NCI-H748 (cell line): ENCODE data around the gene TCF4.

ENCODE experiments used
- DNase-seq: peaks from one replicate; lab custom pipeline; 2025; ENCODE audit not compliant: unreplicated experiment; lab: John Stamatoyannopoulos, UW

TCF4 gene

GRCh38 chr18:55547705-55548056 lies 40.3 kb downstream of the TCF4 start:
- no peak for DNase-seq

DNA sequence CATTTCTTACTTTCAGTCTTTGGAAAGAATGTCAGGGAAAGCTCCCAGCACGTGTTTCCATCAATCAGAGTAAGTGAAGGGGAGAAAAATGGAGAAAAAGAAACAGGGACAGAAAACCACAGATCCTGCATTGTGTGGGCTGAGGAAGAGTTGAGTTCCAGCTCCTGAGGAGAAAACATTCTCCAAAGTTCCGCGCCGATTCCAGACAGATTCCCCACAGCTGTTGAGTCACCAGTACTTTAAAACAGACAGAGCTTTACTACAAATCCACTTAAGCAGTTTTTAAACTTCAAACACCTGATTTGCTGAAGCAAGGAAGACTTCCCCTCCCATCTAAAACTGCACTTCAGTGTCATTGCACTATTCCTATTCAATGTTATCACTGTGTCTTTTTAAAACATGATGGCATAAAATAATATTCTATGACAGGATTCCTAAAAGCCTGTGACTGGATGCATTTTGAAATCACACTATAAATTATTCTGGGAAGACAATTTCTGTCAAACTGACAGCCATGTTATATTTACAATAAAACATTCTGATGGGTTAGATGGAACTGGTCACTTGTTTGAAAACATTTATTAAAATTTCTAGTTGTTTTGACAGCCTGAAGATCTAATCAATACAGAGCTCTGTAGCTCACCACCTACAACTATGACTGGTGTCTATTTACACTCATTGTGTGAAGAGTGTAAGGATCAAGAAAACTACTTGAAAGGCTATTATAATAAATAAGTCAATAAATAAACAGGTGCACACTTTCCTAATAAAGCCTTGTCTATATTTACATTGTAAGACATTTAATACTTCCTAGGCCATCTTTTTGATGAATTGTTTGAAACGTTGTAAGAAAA lies 40.9 kb downstream of the TCF4 start:
- peak; percentile 65 for DNase-seq

- peak; percentile 32 for DNase-seq
Measured at GRCh38 chr18:55544014-55544413, 44.0 kb downstream of the TCF4 start.

GRCh38 chr18:55543130-55543704 lies 44.8 kb downstream of the TCF4 start:
- no peak for DNase-seq

- DNase-seq: no peak
Measured at GRCh38 chr18:55541571-55541970, 46.4 kb downstream of the TCF4 start.

DNA sequence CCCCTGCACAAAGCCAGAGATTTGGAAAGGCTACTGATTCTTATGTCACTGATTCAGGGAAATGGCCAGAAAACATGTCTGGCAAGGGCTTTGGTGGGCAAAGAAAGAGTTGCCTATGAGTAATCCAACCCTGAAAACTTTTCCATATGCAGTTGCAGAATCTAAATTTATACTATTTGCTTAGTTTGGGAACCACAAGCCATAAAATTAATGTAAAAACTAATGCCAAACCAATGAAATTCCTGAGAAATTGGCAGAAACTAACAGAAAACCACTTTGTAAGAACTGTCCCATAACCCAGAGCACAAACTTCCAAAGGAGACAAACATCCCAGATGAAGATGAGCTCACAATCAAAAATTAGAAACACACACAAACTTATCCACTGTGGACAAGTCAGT lies 48.8 kb downstream of the TCF4 start:
- no peak for DNase-seq

DNA sequence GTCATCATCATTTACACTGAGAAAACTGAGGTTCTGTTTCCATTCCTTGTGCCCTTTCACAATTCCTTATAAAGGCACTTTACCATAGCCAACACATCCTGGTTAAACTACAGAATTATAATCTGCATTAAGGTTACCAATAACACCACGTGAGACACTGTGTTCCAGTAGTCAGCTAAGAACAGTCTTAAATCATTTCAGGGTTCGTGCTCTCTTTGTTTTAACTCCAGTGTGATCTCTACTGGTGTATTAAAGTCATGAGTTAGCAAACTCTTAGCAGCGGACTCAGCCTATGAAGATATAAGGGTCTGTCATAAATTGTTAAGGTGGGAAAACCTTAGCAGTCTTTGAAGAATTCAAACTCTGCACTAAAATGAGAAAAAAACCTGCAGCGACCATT lies 53.0 kb downstream of the TCF4 start:
- no peak for DNase-seq

DNA sequence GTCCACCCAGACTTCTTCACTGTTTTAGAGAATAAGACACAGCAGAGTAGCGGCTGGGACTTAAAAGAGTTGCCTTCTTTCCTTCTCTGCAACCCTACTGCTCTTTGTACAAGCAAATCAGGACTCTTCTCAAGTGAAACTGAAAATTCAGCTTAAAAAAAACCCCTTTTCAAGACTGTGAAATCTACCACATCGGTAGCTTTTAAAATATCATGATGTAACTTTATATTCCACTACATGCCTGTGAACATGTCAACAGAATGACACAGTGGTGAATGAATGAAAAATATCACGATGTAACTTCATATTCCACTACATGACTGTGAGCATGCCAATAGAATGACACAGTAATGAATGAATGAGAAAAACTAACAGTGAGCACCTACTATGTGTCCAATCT lies 53.4 kb downstream of the TCF4 start:
- no peak for DNase-seq

GRCh38 chr18:55530166-55530565 lies 57.8 kb downstream of the TCF4 start:
- no peak for DNase-seq

- peak; percentile 27 for DNase-seq
Measured at GRCh38 chr18:55529581-55529980, 58.4 kb downstream of the TCF4 start.

DNA sequence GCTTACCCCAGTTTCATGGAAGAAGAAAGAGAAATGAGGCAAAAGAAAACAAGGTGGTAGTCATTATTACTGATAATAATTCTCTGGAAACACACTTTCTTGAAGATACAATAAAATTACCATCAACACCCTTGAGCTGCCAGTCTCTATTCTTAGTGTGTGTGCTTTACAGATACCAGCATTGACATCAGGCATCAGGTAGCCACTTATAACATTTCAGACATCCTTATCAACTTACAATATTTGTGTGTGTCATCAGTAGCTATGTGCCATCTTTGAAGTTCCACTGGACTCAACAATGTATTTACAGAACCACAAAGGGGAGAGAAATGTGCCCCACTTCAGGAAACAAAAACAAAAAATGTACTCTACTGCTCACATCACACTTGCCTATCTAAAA lies 62.1 kb downstream of the TCF4 start:
- DNase-seq: no peak

DNA sequence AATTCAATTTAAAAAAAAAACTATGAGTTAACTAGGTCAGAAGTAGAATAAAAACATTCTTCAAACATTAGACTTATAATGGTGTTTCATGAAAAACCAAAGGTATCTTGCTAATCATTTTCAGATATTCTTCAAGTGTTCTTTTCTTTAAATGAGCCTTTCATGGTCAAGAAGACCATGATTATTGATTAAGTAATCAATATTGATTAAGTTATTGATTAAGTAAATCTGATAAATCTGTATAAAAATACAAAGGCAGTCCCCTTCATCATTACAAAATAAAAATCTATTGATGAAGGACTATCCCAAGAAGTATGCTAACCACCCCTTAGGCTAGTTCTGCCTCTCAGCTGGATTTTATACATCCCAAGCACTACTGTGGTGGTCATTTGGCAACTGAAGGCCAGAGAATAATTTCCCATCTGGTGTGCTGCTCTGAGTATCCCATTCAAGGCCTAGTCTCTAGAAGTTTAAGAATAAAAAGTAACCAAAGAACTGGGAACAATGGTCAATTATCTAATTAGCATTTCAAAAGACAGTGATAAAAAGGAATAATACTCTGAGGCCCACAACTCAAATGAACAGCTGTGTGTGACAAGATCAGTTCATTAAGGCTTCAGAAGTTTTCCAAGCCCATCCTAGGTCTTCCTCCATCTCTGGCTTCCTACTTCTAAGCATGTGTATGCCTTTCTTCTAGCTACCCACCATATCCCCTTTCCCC lies 63.5 kb downstream of the TCF4 start:
- no peak for DNase-seq

DNA sequence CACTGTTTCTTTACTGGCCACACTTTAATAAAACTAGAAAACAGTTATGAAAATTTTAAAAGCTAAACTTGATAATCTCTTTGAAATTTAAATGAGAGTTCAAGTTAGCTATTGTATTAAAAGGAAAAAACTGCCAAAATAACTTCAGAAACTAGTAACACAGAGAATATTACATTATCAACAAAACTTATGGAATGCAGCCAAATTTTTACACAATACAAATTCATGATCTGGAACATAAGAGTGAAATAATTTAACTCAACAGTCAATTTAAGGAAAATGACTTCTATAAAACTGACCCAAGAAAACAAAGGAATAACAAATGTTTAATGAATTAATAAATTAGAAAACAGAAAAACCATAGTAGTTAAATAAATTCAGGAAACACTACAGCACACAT lies 65.0 kb downstream of the TCF4 start:
- DNase-seq: no peak

DNA sequence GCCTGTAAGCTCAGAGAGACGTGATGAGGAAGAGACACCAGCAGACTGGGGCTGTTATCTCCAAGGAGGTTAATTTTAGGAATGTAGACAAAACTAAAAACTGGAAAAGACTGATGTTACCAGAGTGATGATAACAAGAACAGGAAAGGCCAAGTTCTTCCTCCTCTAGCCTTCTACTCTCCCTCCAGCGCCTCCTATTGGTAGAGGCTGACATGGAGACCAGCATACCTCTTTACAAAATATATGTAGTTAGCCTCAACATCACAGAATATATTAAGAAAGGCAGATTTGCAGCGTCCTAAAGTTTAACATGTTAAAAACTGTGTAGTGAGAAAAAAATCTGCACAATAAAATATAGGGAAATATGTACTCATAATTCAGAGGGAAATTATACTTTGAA lies 66.0 kb downstream of the TCF4 start:
- peak; percentile 62 for DNase-seq

DNA sequence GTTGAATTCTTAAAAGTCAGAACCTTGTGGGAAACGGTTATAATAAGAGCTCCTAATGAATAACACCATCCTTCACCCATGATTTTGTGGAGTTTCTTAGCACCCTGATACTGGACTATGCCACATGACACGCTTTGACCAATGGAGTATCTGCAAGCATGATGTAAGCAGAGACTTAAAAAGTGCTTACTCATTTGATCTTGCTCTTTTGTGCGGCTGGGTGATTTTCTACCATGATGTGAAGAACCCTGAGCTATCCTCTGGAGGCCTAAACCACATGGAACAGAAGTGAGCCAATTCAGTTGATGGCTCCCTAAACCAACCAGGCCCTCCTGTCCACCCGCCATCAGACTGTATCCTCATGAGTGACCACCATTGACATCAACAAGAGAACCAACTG lies 70.9 kb downstream of the TCF4 start:
- DNase-seq: no peak

GRCh38 chr18:55515941-55516710 lies 71.9 kb downstream of the TCF4 start:
- DNase-seq: no peak

- DNase-seq: no peak
Measured at GRCh38 chr18:55515214-55515613, 72.8 kb downstream of the TCF4 start.

DNA sequence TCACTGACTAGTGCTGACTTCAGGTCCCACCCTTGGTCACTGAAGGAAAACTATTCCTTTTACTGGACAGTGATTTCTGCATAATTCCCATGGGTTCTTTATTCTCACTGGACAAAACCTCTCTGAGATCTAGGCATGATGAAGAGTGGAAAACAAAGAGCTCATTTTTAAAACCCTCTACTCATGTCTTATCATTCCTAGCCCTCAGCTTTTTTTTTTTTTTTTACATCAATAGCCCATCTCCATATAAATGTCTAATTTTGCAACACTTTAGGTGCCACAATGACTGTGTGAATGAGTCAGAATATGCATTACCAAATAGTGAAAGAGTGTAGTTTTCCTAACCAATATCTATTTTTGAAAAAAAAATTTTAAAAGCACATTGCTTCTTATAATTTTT lies 74.8 kb downstream of the TCF4 start:
- DNase-seq: no peak

- DNase-seq: no peak
Measured at GRCh38 chr18:55511277-55511676, 76.7 kb downstream of the TCF4 start.

GRCh38 chr18:55510809-55511208 lies 77.2 kb downstream of the TCF4 start:
- DNase-seq: no peak

GRCh38 chr18:55509631-55510324 lies 78.2 kb downstream of the TCF4 start:
- DNase-seq: no peak
